ENCODE measurements around the gene PRG2.
"Not testable (repeated sequence)": the region's sequence is repeated elsewhere in the genome, so short reads cannot be mapped to it uniquely, and the experiment has no call there.

Gene PRG2

GRCh38 chr11:57336856-57337255 lies 53.6 kb downstream of the PRG2 start:
- DNase-seq; in situ Hi-C loops (cut with HindIII; ENCODE audit: low pct_ligation_motif_present, low pct_unique_long_range_greater_than_20kb, low sequenced_read_pairs): not testable (repeated sequence)
